OCI-LY7 (cell line): ENCODE data around the gene BTBD2.

ENCODE experiments used
- EZH2phosphoT487 ChIP-seq: fragments of 200-600 bp; sonication (generic); IDR thresholded peaks from 2 replicates; pipeline ENCODE4 v1.6.1; 2018; ENCODE audit warnings: low read depth, borderline replicate concordance, mild to moderate bottlenecking, mixed run types, antibody characterized with exemption, low read length, moderate library complexity, mixed read lengths
- TF ChIP-seq, protein P1 (sequence below): fragments of 200-600 bp; sonication (generic); conservative IDR thresholded peaks from 2 replicates; pipeline ENCODE4 v1.5.1; 2014; ENCODE audit warnings: mild to moderate bottlenecking, antibody characterized with exemption, low read length, moderate library complexity, mixed read lengths

DNA sequence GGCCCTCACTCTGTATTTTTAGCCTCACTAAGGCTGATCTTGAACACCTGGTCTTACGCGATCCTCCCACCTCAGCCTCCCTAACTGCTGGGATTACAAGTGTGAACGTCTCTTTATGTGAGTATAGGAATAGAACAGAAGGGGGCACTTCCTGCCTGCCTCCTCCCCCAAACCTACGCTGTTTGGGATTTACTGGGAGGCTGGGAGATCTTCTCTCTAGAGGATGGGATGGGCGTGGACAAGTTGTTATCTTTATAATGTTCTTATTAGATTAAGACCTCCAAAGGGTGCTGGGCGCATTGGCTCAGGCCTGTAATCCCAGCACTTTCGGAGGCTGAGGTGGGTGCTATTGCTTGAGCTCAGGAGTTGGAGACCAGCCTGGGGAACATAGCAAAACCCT lies 77.4 kb downstream of the BTBD2 start:
- TF ChIP-seq, protein P1, sequence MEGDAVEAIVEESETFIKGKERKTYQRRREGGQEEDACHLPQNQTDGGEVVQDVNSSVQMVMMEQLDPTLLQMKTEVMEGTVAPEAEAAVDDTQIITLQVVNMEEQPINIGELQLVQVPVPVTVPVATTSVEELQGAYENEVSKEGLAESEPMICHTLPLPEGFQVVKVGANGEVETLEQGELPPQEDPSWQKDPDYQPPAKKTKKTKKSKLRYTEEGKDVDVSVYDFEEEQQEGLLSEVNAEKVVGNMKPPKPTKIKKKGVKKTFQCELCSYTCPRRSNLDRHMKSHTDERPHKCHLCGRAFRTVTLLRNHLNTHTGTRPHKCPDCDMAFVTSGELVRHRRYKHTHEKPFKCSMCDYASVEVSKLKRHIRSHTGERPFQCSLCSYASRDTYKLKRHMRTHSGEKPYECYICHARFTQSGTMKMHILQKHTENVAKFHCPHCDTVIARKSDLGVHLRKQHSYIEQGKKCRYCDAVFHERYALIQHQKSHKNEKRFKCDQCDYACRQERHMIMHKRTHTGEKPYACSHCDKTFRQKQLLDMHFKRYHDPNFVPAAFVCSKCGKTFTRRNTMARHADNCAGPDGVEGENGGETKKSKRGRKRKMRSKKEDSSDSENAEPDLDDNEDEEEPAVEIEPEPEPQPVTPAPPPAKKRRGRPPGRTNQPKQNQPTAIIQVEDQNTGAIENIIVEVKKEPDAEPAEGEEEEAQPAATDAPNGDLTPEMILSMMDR = no peak
- no peak for TF ChIP-seq EZH2phosphoT487
